CD4-positive, alpha-beta T cell treated with Interleukin-4 for 1 hour (primary cell): ENCODE data around the gene RAVER1.

Source experiments
- DNase-seq, 2 donors: peaks; one replicate each; pipeline ENCODE4 v3.0.0-alpha.2; 2020 to 2022

The RAVER1 gene

DNA sequence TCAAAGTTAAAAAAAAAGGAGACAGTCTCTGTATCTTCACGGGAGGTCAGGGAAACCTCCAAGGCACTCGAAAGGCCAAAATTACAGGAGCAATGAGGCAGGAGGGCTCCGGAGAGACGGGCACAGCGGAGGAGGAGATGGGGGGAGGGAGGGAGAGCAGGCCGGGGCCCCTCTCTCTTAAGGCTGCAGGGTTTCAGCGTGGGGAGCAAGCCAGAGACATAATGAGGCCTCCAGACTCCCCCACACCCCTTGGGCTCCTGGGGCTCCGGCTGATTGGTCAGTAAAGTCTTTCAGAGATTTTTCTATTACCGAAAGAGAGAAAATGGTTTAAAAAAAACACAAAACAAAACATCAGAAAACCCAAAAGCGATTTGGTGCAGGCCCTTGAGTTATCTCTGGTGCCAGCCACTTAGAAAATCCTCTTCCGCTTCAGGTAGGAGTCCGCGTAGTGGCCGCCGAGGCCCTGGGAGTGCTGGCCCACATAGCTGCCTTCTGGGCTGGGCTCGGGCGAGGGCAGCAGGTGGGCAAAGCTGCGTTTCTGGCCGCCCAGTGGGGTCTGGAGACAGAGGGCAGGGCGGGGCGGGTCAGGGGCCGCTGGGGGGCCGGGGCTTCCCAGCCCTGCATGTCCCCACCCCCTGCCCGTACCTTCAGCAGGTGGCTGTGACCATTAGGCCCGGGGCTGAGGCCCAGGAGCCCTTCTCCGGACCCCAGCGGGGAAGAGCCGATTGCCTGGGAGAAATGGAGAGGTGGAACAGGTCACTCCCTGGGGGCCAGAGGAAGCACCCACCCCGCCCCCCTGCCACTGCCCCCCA is 16.1 kb downstream of the RAVER1 start:
- DNase-seq, result no peak

DNA sequence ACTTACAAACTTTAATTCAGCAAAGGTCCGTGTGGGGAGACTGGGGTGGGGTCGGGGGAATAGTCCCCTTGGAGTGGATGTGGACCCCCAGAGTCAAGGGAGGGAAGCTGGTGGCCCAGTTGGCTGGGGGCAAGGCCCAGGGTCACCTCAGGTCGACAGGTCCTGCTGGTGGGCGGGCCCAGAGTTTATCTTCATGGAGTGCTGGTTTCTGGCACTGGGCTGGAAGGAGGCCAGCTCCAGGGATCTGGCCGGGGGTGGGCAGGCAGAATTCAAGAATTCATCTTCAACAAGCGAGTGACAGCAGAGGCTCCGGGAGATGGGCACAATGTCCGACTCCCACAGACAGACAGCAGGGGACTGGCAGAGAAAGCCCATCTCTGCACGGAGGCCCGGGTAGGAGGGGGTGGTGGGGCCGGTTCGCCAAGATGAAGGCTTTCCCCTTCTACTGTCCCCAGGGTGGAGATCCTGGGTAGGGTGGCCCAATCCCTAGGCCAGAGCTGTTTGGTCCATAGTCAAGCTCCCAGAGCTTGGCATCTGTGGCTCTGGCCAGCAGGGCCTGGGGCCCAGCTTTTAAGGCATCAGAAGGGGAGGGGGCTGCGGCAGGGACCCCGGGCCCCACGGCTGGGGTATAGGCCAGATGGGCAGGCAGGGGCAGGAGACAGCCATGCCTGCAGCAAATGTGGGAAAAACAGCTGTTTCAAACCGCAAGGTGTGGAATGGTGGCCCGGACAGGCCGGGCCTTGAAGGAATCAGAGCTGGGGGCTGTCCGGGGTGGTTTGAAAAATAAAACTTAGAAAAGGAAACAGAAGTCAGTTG is 16.9 kb downstream of the RAVER1 start:
- no peak for DNase-seq

DNA sequence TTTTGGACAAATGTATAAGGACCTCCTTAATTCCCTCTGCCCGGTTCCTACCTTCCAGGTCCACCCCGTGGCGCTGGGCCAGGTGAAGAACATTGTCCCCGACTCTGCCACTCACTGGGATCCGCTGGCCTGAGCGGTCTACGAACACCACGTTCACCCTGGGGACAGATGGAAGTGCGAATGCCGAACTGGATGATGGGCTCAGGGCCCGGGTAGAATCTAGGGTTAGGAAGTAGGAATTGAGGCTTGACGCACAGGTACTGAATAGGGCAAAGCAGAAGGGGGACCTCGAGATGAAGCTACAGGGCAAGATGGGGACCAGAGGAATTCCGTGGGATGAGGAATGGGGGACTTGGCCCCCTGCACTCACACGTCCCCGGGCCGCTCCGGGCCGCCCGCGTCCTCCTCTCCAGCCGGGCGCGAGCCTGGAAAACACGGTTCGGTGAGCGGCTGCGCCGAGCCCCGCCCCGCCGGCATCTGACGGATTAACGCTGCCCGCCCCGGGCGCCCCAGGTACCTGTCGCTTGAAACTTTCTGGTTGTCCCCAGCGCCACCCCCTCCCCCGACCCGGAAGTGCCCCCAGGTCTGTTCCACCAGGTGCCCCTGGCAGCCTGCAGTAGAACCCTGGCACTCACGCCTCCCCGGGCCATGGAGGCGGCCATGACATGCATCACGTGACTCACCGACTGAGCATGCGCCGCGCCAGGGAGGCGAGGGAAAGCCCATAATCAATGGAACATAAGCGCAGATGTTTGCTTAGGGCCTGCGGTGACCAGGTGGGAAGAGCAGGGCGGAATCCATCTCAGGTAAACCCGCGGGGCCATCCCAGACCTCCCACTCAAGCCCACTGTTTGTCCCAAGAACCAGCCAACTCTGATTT is 17.8 kb downstream of the RAVER1 start, which contains the start of gene FDX2:
TSS of gene FDX2 (minus strand) at position 681 of the 880 bp plus-strand sequence. CDS start at position 662, 19 bp downstream.
- peak; percentile 89 to 93 for DNase-seq

GRCh38 chr19:10309423-10309822 is 23.9 kb downstream of the RAVER1 start, which contains the start of gene ZGLP1:
Gene ZGLP1 (minus strand): TSS chr19:10309815.
- no peak for DNase-seq

- no peak for DNase-seq
Observed at GRCh38 chr19:10306327-10306726, 27.0 kb downstream of the RAVER1 start.

- peak in 1 of 2 donors; percentile 58 for DNase-seq
Observed at GRCh38 chr19:10305139-10305806, 28.1 kb downstream of the RAVER1 start.

GRCh38 chr19:10299545-10300458 is 33.5 kb downstream of the RAVER1 start:
- DNase-seq, result no peak

DNA sequence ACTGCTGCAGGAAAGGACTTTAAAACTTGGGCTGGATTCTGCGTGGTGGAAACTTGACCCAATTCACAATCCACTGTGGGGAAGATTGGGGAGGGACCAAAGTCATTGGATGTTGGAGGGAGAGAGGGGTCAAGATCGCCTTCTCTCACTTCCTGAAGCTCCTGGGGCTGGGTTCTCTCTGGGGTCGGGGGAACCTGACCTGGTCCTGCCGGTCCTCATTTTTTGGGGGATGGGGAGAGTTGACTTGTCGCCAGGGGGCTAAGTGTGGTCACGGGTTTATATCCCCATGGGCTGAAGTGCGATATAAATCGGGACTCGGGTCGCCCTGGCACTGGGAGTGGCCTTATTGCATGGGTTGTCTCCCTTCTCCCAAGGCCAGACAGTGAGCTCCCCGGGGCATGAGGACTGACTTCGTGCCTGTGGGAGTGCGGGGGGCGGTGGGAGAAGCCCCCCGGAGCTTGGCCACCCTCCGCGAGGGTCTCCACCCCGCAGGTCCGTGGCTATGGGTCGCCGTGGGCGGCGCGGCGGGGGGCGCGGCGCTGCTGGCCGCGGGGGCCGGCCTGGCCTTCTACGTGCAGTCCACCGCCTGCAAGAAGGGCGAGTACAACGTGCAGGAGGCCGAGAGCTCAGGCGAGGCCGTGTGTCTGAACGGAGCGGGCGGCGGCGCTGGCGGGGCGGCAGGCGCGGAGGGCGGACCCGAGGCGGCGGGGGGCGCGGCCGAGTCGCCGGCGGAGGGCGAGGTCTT is 37.3 kb downstream of the RAVER1 start:
- no peak for DNase-seq

DNA sequence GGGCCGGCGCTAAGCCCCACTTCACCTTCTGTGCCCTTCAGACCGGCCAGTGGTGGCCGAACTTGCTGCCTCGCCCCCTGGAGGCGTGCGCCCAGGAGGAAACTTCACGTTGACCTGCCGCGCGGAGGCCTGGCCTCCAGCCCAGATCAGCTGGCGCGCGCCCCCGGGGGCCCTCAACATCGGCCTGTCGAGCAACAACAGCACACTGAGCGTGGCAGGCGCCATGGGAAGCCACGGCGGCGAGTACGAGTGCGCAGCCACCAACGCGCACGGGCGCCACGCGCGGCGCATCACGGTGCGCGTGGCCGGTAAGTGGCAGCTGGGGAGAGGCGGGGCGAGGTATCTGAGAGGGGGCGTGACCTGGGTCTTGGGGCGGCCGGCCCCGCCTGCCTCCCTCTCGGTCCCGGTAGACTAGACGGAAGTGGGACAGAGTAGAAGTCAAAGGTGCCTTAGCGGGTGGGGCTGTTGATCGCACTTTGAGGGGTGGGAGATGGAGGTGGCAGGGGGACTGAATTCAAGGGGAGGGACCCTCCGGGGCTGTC is 38.0 kb downstream of the RAVER1 start:
- DNase-seq, result peak; percentile 83 to 84

GRCh38 chr19:10294368-10294697 is 39.0 kb downstream of the RAVER1 start:
- DNase-seq, result no peak

DNA sequence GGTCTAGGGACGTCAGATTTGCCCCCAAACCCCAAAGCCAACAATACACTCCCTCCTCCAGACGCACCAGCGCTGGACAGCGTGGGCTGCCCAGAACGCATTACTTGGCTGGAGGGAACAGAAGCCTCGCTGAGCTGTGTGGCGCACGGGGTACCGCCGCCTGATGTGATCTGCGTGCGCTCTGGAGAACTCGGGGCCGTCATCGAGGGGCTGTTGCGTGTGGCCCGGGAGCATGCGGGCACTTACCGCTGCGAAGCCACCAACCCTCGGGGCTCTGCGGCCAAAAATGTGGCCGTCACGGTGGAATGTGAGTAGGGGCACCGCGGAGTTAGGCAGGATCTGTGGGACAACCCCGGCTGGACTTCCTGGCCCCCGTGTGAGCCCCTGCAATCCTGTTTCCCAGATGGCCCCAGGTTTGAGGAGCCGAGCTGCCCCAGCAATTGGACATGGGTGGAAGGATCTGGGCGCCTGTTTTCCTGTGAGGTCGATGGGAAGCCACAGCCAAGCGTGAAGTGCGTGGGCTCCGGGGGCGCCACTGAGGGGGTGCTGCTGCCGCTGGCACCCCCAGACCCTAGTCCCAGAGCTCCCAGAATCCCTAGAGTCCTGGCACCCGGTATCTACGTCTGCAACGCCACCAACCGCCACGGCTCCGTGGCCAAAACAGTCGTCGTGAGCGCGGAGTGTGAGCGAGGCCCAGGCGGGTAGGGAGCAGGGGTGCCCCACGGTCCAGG is 39.5 kb downstream of the RAVER1 start:
- DNase-seq, result no peak

GRCh38 chr19:10292789-10293636 is 40.3 kb downstream of the RAVER1 start:
- DNase-seq, result no peak

DNA sequence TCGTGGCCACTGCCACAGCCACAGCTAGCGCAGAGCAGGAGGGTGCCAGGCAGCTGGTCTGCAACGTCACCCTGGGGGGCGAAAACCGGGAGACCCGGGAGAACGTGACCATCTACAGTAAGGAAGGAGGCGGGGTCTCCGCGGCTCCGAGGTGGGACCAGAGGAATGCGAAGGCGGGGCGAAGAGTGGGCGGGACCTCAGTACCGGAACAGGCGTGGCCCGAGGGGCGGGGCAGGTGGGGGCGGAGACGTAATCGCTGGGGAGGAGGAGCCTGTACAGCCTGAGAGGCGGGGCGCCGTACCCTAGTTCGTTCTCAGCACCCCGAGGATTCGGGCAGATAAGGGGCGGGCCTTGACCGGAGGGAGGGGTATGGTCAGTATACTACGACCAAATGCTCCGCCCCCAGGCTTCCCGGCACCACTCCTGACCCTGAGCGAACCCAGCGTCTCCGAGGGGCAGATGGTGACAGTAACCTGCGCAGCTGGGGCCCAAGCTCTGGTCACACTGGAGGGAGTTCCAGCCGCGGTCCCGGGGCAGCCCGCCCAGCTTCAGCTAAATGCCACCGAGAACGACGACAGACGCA is 41.0 kb downstream of the RAVER1 start:
- DNase-seq, result peak; percentile 77 to 80

GRCh38 chr19:10291554-10292205 is 41.6 kb downstream of the RAVER1 start:
- DNase-seq, result no peak

- peak; percentile 67 to 71 for DNase-seq
Observed at GRCh38 chr19:10290876-10291553, 42.3 kb downstream of the RAVER1 start.

- no peak for DNase-seq
Observed at GRCh38 chr19:10290357-10290875, 42.9 kb downstream of the RAVER1 start.
